Large intestine (tissue), 3 donors: ENCODE results near the gene NEMF. TPM values are rescaled to one million over a fixed set of nuclear protein-coding genes. Genes with fewer than 3 reads are reported as not detected.
"Not testable (repeated sequence)": the region's sequence is repeated elsewhere in the genome, so short reads cannot be mapped to it uniquely, and the experiment has no call there.

Experiments
- DNase-seq, 2 donors: peaks; one replicate each; pipeline versions ENCODE4 v3.0.0 to v3.0.0-alpha.2; 2013
- H3K27ac ChIP-seq: one replicate; pipeline ENCODE4 v1.5.1; 2013; ENCODE audit warnings: low read length
- H3K27me3 ChIP-seq: 2 replicates; pipeline ENCODE4 v1.6.1; 2013; ENCODE audit warnings: low read length; ENCODE audit not compliant: control insufficient read depth, insufficient read depth
- H3K36me3 ChIP-seq: 2 replicates; pipeline ENCODE4 v1.6.1; 2013; ENCODE audit warnings: low read length; ENCODE audit not compliant: control insufficient read depth, insufficient read depth
- H3K4me1 ChIP-seq: one replicate; pipeline ENCODE4 v1.6.1; 2013; ENCODE audit warnings: low read length; ENCODE audit not compliant: control insufficient read depth, insufficient read depth
- H3K4me3 ChIP-seq: one replicate; pipeline ENCODE4 v1.5.1; 2013; ENCODE audit warnings: low read length
- H3K9me3 ChIP-seq: one replicate; pipeline ENCODE4 v1.6.1; 2013; ENCODE audit warnings: mild to moderate bottlenecking, low read depth, low read length, moderate library complexity; ENCODE audit not compliant: control insufficient read depth
- WGBS: methylation state at CpG from one replicate; pipeline ENCODE4 v1.1.5; 2013; ENCODE audit warnings: low lambda C conversion rate; ENCODE audit not compliant: insufficient coverage; 5-methylcytosine and 5-hydroxymethylcytosine counted together
- polyA plus RNA-seq: library from polyadenylated mRNA; unstranded; fragments of 120-200 nt; gene quantifications from one replicate; pipeline ENCODE4 v1.2.1, GENCODE V29; 2013

Gene NEMF
- polyA plus RNA-seq, 1 donor, result 49.6 TPM

GRCh38 chr14:49849213-49849847, 3.3 kb downstream of the NEMF start:
- H3K27ac ChIP-seq, result no peak overlapping the region
- H3K27me3 ChIP-seq, result no peaks in the 10 kb centered on the region
- no peaks in the 10 kb centered on the region for H3K9me3 ChIP-seq
- WGBS, result no CpG with 5 or more reads among the region's 1 CpG
- peaks cover 26% of the 10 kb centered on the region for H3K36me3 ChIP-seq
- DNase-seq, result no peak
- no peak overlapping the region for H3K4me3 ChIP-seq
- H3K4me1 ChIP-seq, result peaks cover 5% of the 10 kb centered on the region

- Histone ChIP-seq H3K27ac (no peak overlapping the region), H3K4me1 (no peaks in the 10 kb centered on the region), H3K36me3 (peaks cover 79% of the 10 kb centered on the region), H3K27me3 (no peaks in the 10 kb centered on the region), H3K4me3 (no peak overlapping the region), H3K9me3 (no peaks in the 10 kb centered on the region)
- DNase-seq, result no peak
- WGBS, result 100% methylated on average over 2 of the region's 2 CpGs
These were observed 23.9 kb downstream of the NEMF start for GRCh38 chr14:49828640-49829039.

GRCh38 chr14:49820176-49820575, 32.4 kb downstream of the NEMF start:
- DNase-seq, result peak; percentile 10 to 35
- 53% methylated on average over 3 of the region's 12 CpGs for WGBS
- Histone ChIP-seq H3K27ac (no peak overlapping the region), H3K36me3 (peaks cover 57% of the 10 kb centered on the region), H3K4me1 (no peaks in the 10 kb centered on the region), H3K27me3 (no peaks in the 10 kb centered on the region), H3K9me3 (peaks cover 19% of the 10 kb centered on the region), H3K4me3 (no peak overlapping the region)

GRCh38 chr14:49816844-49817243, 35.7 kb downstream of the NEMF start:
- 100% methylated on average over 2 of the region's 3 CpGs for WGBS
- H3K27me3 ChIP-seq, result no peaks in the 10 kb centered on the region
- H3K27ac ChIP-seq, result no peak overlapping the region
- H3K4me3 ChIP-seq, result no peak overlapping the region
- no peaks in the 10 kb centered on the region for H3K4me1 ChIP-seq
- DNase-seq, result no peak
- peaks cover 61% of the 10 kb centered on the region for H3K36me3 ChIP-seq
- H3K9me3 ChIP-seq, result peaks cover 19% of the 10 kb centered on the region

- Histone ChIP-seq H3K9me3 (peaks cover 19% of the 10 kb centered on the region), H3K36me3 (peaks cover 62% of the 10 kb centered on the region)
- H3K27me3 ChIP-seq, H3K4me3 ChIP-seq, H3K4me1 ChIP-seq, H3K27ac ChIP-seq, DNase-seq: not testable (repeated sequence)
- no CpG with 5 or more reads among the region's 2 CpGs for WGBS
These were observed 36.5 kb downstream of the NEMF start for GRCh38 chr14:49816118-49816517.

GRCh38 chr14:49808780-49809179, 43.8 kb downstream of the NEMF start:
- no CpG with 5 or more reads among the region's 1 CpG for WGBS

GRCh38 chr14:49796025-49796424, 56.6 kb downstream of the NEMF start:
- DNase-seq, result no peak
- H3K4me1 ChIP-seq, result no peaks in the 10 kb centered on the region
- H3K27ac ChIP-seq, result no peak overlapping the region
- WGBS, result no CpG with 5 or more reads among the region's 2 CpGs
- peaks cover 78% of the 10 kb centered on the region for H3K36me3 ChIP-seq
- no peaks in the 10 kb centered on the region for H3K27me3 ChIP-seq
- H3K9me3 ChIP-seq, result no peaks in the 10 kb centered on the region
- H3K4me3 ChIP-seq, result no peak overlapping the region

More at GRCh38 chr14:49808780-49809179, 43.8 kb downstream of the NEMF start:
- H3K36me3 ChIP-seq, result peaks cover 63% of the 10 kb centered on the region
- H3K27ac ChIP-seq, result no peak overlapping the region
- no peak overlapping the region for H3K4me3 ChIP-seq
- H3K27me3 ChIP-seq, result no peaks in the 10 kb centered on the region
- DNase-seq, result no peak
- H3K9me3 ChIP-seq, result no peaks in the 10 kb centered on the region
- no peaks in the 10 kb centered on the region for H3K4me1 ChIP-seq

- Histone ChIP-seq H3K27me3 (no peaks in the 10 kb centered on the region), H3K27ac (no peak overlapping the region), H3K4me1 (no peaks in the 10 kb centered on the region), H3K9me3 (no peaks in the 10 kb centered on the region), H3K36me3 (peaks cover 80% of the 10 kb centered on the region), H3K4me3 (no peak overlapping the region)
- WGBS, result no CpG with 5 or more reads among the region's 1 CpG
- DNase-seq, result no peak
These were observed 60.0 kb downstream of the NEMF start for GRCh38 chr14:49792618-49793017.

- WGBS, result no CpG with 5 or more reads among the region's 2 CpGs
- no peaks in the 10 kb centered on the region for H3K9me3 ChIP-seq
- no peak overlapping the region for H3K27ac ChIP-seq
- no peak overlapping the region for H3K4me3 ChIP-seq
- H3K36me3 ChIP-seq, result peaks cover 80% of the 10 kb centered on the region
- no peaks in the 10 kb centered on the region for H3K27me3 ChIP-seq
- no peaks in the 10 kb centered on the region for H3K4me1 ChIP-seq
- no peak for DNase-seq
These were observed 66.3 kb downstream of the NEMF start for GRCh38 chr14:49786315-49786714.

- H3K4me1 ChIP-seq, result no peaks in the 10 kb centered on the region
- no peaks in the 10 kb centered on the region for H3K27me3 ChIP-seq
- WGBS, result 100% methylated on average over 3 of the region's 3 CpGs
- DNase-seq, result no peak
- no peak overlapping the region for H3K27ac ChIP-seq
- H3K4me3 ChIP-seq, result no peak overlapping the region
- peaks cover 82% of the 10 kb centered on the region for H3K36me3 ChIP-seq
- no peaks in the 10 kb centered on the region for H3K9me3 ChIP-seq
These were observed 69.1 kb downstream of the NEMF start for GRCh38 chr14:49783394-49784014.

- not testable (repeated sequence) for H3K4me3 ChIP-seq, H3K9me3 ChIP-seq, DNase-seq, H3K27ac ChIP-seq, H3K27me3 ChIP-seq, H3K4me1 ChIP-seq
- peaks cover 75% of the 10 kb centered on the region for H3K36me3 ChIP-seq
- WGBS, result no CpG with 5 or more reads among the region's 7 CpGs
These were observed 71.5 kb downstream of the NEMF start for GRCh38 chr14:49781040-49781439.
